GM18861 (cell line): Measurements from ENCODE around the gene PRX.
"Not testable (repeated sequence)": the region's sequence is repeated elsewhere in the genome, so short reads cannot be mapped to it uniquely, and the experiment has no call there.

Experiments
- ATAC-seq: cut with Tn5 transposase; IDR thresholded peaks from one replicate; pipeline ENCODE4 v1.9.1; 2021; ENCODE audit not compliant: unreplicated experiment

The PRX gene

GRCh38 chr19:40390084-40390742, 23.0 kb downstream of the PRX start, which contains the start of gene HIPK4:
Gene HIPK4, minus strand, starts transcription at chr19:40390181. Its CDS starts 279 bp downstream, at chr19:40389902.
- no peak for ATAC-seq

DNA sequence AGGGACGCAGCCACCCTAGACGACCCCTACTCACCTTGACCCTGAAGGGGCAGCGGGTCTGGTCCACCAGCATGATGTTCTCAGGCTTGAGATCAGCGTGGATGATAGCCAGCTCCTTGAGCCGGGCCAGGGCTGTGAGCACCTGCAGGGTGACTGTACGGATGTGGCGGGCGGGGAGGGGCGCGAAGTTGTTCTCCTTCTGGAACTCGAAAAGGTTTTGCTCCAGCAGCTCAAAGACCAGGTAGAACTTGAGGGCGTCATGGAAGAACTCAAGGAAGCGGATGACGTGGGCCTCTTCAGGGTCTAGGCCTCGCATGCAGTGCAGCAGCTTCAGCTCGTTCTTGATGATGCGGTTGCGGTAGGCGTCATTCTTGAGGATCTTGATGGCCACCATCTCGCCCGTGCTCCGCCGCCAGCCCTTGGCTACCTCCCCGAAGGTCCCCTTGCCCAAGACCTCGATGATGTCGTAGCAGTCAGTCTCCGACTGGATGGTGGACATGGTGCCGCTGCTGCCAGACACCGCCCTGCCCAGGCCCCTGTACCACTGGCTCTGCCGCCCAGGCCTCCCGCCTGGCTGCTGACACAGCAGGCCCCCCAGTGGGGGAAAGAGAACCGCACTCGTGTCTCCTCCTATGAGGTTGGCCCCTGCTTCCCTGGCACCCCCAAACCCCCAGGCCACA, 23.6 kb downstream of the PRX start:
- ATAC-seq, result no peak

- no peak for ATAC-seq
Observed at GRCh38 chr19:40388481-40388880, 24.7 kb downstream of the PRX start.

DNA sequence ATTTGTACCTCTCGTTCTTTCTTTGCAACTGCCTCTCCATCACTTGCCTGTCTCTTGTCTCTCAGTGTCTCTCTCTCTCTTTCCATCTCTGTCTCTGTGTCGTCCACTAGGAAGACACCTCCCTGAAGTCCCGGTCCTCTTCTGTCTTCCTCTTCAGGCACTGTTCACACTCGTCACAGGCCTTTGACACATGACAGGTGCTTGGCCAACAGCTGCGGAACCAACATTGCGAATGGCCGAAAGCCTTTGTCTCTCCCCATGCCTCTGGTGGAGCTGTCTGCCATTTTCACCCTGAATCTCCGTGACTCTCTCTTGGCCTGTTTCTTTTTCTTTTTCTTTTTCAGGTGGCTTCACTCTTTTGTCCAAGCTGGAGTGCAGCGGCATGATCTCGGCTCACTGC, 26.0 kb downstream of the PRX start:
- ATAC-seq, result no peak

DNA sequence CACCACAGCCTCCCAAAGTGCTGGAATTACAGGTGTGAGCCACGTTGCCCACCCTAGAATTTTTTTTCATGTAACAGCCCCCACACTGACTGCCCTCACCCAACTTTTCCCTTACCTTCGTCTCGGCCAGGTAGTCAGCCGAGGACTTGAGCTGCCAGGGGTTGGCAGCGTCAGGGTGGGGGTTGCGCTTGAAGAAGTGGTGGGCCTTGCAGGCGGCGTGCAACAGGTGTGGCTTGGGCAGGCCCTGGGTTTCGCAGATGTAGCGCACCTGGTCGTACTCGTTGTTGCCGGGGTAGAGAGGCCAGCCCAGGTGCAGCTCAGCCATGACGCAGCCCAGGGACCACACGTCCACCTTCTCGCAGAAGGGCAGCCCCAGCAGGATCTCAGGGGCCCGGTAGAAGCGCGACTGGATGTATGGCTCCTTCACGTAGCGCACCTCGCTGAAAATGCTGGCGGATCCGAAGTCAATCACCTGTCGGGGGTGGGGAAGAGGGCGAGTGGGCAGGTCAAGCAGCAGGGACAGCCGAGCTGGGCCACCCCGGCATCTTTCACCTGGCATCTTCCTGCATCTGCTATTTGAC, 29.4 kb downstream of the PRX start:
- ATAC-seq, result no peak

- ATAC-seq, result no peak
Observed at GRCh38 chr19:40381321-40381720, 31.9 kb downstream of the PRX start.

DNA sequence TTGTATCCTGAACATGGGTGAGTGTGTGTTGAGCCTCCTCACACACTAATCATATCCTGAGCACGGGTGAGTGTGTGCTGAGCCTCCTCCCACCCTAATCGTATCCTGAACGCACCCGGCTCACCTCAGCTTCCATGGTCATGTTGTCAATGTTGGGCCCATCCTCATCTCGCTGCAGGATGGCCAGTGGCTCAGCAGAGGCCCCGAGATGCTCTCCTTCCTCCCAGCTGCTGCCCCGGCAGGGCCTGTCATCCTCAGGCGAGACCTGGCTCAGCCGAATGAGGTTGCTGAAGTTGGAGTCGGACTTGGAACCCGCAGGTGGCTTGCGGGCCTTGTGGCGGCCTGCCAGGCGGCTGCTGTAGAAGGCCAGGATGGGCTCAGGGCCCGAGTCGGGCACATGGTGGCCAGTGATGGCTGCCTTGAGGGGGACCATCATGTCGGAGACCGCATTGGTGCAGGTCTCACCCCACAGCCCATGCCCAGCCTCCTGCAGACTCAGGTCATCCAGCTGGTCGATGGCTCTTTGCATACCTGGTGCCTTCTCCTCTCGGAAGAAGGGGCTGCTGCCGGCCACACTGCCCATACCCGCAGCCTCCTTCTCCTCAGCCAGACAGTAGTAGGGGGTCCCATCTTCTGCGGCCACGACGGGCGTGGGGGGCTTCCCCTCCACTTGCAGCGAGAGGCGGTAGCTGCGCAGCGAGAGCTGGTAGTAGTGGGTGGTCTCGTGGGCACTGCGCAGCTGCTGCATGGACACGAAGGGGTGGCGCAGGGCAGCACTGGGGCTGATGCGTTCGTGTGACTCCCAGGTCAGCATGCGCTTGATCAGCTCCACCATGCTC, 32.8 kb downstream of the PRX start:
- no peak for ATAC-seq

- no peak for ATAC-seq
Observed at GRCh38 chr19:40379446-40380198, 33.6 kb downstream of the PRX start.

GRCh38 chr19:40378509-40378908, 34.7 kb downstream of the PRX start:
- ATAC-seq, result no peak

DNA sequence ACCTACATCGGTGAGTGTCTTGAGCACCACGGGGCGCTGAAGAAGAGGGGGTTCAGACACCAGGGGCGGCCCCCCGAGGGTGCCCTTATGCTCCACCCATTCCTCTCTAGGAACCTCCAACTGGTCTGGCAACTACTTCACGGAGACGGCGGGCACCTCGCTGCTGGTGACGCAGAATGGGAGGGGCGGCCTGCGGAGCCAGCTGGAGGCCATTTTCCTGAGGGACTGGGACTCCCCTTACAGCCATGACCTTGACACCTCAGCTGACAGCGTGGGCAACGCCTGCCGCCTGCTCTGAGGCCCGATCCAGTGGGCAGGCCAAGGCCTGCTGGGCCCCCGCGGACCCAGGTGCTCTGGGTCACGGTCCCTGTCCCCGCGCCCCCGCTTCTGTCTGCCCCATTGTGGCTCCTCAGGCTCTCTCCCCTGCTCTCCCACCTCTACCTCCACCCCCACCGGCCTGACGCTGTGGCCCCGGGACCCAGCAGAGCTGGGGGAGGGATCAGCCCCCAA, 35.2 kb downstream of the PRX start:
- no peak for ATAC-seq

DNA sequence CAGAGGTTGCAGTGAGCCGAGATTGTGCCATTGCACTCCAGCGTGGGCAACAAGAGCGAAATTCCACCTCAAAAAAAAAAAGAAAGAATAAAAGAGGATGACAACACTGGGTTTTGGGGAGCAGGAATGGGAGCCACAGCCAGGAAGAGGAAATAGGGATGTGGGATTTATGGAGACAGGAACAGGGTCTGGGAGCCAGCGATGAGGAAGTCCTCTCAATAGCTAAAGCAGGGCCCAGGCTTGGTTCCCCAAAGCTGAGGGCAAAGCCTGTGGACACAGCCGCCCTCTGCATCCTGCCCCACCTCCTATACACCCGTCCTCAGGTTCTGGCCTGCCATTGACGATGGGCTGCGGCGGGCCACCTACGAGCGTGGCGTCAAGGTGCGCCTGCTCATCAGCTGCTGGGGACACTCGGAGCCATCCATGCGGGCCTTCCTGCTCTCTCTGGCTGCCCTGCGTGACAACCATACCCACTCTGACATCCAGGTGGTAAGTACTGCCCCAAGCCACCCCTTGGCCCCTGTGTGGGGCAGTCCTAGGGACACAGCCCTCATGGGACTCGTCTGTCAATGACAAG, 36.8 kb downstream of the PRX start:
- ATAC-seq, result no peak

- ATAC-seq, result no peak
Observed at GRCh38 chr19:40374084-40374483, 39.1 kb downstream of the PRX start.

DNA sequence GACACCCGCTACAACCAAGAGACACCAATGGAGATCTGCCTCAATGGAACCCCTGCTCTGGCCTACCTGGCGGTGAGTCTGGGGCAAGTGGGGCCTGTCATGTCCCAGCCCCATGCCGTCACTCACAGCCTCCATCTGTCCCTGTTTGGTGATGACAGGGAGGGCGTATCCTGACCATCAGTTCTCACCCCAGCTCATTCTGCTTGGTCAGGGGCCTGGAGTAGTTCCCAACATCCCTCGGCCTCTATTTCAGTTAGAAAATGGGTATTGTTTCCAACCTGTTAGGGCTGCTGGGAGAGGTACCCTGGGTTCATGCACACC, 41.4 kb downstream of the PRX start:
- no peak for ATAC-seq

GRCh38 chr19:40370997-40371801, 42.0 kb downstream of the PRX start:
- ATAC-seq, result no peak

GRCh38 chr19:40370253-40370652, 42.9 kb downstream of the PRX start:
- not testable (repeated sequence) for ATAC-seq

DNA sequence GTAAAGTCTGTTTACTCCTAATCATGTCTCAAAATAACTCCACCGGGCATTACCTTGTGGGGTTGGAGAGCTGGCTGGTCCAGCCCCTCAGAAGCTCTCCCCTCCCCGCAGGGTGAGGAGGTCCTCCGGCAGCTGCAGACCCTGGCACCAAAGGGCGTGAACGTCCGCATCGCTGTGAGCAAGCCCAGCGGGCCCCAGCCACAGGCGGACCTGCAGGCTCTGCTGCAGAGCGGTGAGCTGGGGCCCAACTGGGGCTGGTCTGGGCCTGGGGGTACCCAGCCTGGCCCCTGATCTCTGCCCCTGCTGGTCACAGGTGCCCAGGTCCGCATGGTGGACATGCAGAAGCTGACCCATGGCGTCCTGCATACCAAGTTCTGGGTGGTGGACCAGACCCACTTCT, 43.4 kb downstream of the PRX start:
- no peak for ATAC-seq

DNA sequence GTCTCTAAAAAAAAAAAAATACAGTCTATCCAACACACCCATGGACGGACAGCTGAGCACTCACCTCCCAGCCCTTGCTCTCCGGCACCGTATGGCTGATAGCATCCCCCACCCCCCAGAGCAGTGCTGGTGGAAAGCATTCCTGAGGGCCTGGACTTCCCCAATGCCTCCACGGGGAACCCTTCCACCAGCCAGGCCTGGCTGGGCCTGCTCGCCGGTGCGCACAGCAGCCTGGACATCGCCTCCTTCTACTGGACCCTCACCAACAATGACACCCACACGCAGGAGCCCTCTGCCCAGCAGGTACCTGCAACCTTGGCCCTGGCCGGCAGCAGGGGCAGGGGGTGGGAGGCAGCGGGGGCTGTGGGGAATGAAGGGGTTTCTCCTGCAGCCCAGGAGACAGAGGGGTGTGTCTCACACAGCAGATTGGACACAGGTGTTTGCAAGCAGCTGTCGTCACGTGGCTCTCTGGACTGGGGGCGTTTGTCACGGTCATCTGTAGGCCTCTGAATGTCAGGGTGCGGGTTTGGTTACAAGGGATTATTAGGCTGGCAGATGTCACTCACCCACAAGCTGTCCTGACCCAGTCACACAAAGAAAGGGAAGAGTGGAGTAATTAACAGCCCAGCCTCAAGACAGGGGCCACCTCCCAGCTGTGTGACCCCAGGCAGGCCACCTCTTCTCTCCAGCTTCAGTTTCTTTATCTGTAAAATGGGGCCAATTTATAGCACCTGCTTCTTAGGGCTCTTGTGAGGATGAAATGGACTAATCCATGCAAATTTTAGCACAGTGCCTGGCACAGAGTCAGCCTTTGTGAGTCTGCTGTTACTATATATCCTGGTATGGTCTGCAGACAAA, 45.4 kb downstream of the PRX start:
- no peak for ATAC-seq

GRCh38 chr19:40366697-40367561, 46.2 kb downstream of the PRX start:
- ATAC-seq, result no peak
